Dendritic cell treated with granulocyte-macrophage colony-stimulating factor and Interleukin-4, amounts not matched to agents 40 ng/mL and 50 ng/mL, for 4 days (primary cell): ENCODE results near the gene CTNNA3.
"Not testable (repeated sequence)": the region's sequence is repeated elsewhere in the genome, so short reads cannot be mapped to it uniquely, and the experiment has no call there.

Source experiments
- H3K27ac Mint-ChIP-seq: one replicate; pipeline ENCODE4 v1.8.0; 2022; ENCODE audit warnings: mild to moderate bottlenecking, mixed read lengths
- H3K27me3 Mint-ChIP-seq: one replicate; pipeline ENCODE4 v1.8.0; 2022; ENCODE audit warnings: mild to moderate bottlenecking, mixed read lengths
- H3K36me3 Mint-ChIP-seq: one replicate; pipeline ENCODE4 v1.8.0; 2022; ENCODE audit warnings: low read depth, mixed read lengths
- H3K4me1 Mint-ChIP-seq: one replicate; pipeline ENCODE4 v1.8.0; 2022; ENCODE audit warnings: low read depth, mixed read lengths
- H3K4me3 Mint-ChIP-seq: one replicate; pipeline ENCODE4 v1.8.0; 2022; ENCODE audit warnings: mild to moderate bottlenecking, moderate library complexity, mixed read lengths
- H3K9me3 Mint-ChIP-seq: one replicate; pipeline ENCODE4 v1.8.0; 2022; ENCODE audit warnings: mixed read lengths
- intact Hi-C: fragments of 100-400 bp; cut with micrococcal nuclease; formaldehyde crosslinking; loops from one replicate; pipeline ENCODE4 v1.15.0; 2022

CTNNA3 gene

GRCh38 chr10:67230680-67231500 lies 465.1 kb downstream of the CTNNA3 start:
- H3K36me3 Mint-ChIP-seq, H3K4me3 Mint-ChIP-seq, H3K27ac Mint-ChIP-seq, H3K27me3 Mint-ChIP-seq, intact Hi-C loops, H3K4me1 Mint-ChIP-seq: not testable (repeated sequence)
- H3K9me3 Mint-ChIP-seq, result peaks cover 31% of the 10 kb centered on the region

- Mint-ChIP-seq H3K27me3 (peaks cover 1% of the 10 kb centered on the region), H3K9me3 (peaks cover 49% of the 10 kb centered on the region), H3K4me1 (no peaks in the 10 kb centered on the region), H3K36me3 (no peaks in the 10 kb centered on the region), H3K27ac (no peak overlapping the region), H3K4me3 (no peak overlapping the region)
- intact Hi-C loops, result no loop called here
Measured at GRCh38 chr10:67225226-67225625, 470.8 kb downstream of the CTNNA3 start.

- H3K4me3 Mint-ChIP-seq, result no peak overlapping the region
- intact Hi-C loops, result no loop called here
- no peak overlapping the region for H3K27ac Mint-ChIP-seq
- no peaks in the 10 kb centered on the region for H3K36me3 Mint-ChIP-seq
- H3K9me3 Mint-ChIP-seq, result peaks cover 43% of the 10 kb centered on the region
- no peaks in the 10 kb centered on the region for H3K4me1 Mint-ChIP-seq
- no peaks in the 10 kb centered on the region for H3K27me3 Mint-ChIP-seq
Measured at GRCh38 chr10:67224553-67224952, 471.4 kb downstream of the CTNNA3 start.

DNA sequence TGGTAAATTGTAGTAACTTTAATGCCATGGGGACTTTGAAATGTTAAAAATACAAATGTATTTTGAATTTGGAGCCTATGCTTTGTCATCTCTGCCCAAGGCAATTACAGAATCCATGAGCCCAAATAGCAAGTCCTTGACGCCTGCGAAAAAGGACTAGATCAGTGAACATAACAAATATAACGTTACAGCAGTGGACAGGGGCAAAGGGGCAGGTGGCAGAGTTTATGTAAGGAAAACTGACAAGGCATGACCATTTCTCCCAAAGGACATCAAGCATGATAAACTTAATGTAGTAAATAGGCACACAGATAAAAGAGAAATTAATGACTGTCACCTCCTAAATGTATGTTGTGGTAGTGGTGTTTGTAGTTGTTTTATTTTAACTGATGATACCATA lies 473.1 kb downstream of the CTNNA3 start:
- Mint-ChIP-seq H3K4me3 (no peak overlapping the region), H3K27ac (no peak overlapping the region), H3K4me1 (no peaks in the 10 kb centered on the region), H3K27me3 (no peaks in the 10 kb centered on the region), H3K36me3 (no peaks in the 10 kb centered on the region), H3K9me3 (peaks cover 37% of the 10 kb centered on the region)
- intact Hi-C loops, result no loop called here

DNA sequence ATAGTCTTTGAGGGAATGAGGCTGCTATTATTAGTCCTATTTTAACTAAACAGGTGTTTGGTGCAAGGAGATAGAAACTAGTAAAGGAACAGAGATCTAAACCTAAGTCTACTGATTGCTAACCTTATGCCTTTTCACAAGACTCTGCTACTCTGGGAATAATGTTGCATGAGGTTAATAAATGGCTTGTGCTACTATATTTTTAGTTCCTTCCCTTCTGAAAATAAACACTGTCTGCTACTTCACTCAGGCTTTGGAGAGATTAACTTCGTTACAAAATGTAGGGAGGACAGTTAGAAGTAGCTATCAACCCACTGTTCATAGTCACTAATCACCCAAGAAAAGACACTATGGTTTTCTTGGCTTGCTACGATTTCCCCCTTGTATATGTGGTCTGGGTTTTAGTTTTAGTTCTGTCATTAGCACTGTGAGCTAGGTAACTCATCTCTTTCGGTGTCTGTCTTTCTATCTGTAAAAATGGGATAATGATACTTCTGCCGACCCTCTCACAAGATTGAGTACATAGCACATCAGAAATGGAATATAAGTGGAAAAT lies 474.0 kb downstream of the CTNNA3 start:
- no peaks in the 10 kb centered on the region for H3K27me3 Mint-ChIP-seq
- H3K36me3 Mint-ChIP-seq, result no peaks in the 10 kb centered on the region
- H3K4me1 Mint-ChIP-seq, result no peaks in the 10 kb centered on the region
- H3K4me3 Mint-ChIP-seq, result no peak overlapping the region
- peaks cover 28% of the 10 kb centered on the region for H3K9me3 Mint-ChIP-seq
- intact Hi-C loops, result no loop called here
- no peak overlapping the region for H3K27ac Mint-ChIP-seq

DNA sequence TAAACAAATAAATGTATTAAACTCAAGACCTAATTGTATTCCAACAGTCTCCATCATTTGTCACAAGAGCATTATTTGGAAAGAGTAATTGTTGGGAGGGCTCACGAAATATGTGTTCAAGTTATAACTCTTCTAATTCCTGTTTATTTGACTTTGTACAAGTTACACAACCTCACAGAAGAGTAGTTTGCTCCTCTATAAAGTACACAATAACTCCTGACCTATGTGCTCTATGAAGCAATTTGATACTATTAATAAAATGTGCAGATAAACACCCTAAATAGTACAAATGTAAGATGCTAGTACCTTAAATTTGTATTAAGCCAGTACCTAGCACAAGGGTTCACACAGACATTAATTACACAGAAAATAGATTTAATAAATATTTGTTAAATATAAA lies 484.3 kb downstream of the CTNNA3 start:
- H3K9me3 Mint-ChIP-seq, result no peaks in the 10 kb centered on the region
- H3K27ac Mint-ChIP-seq, result no peak overlapping the region
- no peaks in the 10 kb centered on the region for H3K36me3 Mint-ChIP-seq
- intact Hi-C loops, result no loop called here
- no peaks in the 10 kb centered on the region for H3K4me1 Mint-ChIP-seq
- H3K4me3 Mint-ChIP-seq, result no peak overlapping the region
- H3K27me3 Mint-ChIP-seq, result no peaks in the 10 kb centered on the region

GRCh38 chr10:67207923-67208322 lies 488.1 kb downstream of the CTNNA3 start:
- H3K36me3 Mint-ChIP-seq, H3K9me3 Mint-ChIP-seq, H3K27me3 Mint-ChIP-seq, H3K4me1 Mint-ChIP-seq, H3K4me3 Mint-ChIP-seq, intact Hi-C loops, H3K27ac Mint-ChIP-seq: not testable (repeated sequence)

DNA sequence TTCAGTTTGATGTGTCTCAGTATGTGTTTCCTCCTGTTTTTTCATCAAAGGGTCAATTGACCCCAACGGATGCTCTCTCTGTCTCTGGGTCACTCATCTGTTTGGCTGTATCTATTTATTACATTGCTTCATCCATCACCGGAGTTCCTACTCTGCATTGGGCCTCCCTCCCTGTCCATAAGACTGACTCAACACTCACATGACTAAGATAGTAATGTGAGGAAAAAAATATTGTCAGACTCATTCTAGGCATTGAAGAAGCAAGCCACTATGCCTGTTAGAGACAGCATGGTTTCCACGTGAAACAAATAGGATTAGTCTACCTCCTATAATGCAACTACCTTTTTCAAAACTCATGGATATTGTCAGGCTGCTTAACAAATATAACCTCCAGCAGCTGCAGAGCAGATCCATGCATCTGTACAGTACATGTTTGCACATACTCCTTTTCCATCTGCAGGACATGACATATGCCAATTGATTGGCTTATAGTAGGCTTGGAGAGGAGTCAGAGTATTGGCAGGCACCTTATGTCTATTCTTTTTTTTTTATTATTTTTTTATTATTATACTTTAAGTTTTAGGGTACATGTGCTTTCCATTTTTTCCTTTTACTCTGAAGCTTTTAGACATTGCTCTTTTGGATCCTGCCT lies 495.0 kb downstream of the CTNNA3 start:
- Mint-ChIP-seq H3K4me3 (no peak overlapping the region), H3K36me3 (no peaks in the 10 kb centered on the region), H3K27ac (no peak overlapping the region), H3K9me3 (peaks cover 9% of the 10 kb centered on the region), H3K4me1 (peaks cover 5% of the 10 kb centered on the region), H3K27me3 (no peaks in the 10 kb centered on the region)
- intact Hi-C loops, result no loop called here

DNA sequence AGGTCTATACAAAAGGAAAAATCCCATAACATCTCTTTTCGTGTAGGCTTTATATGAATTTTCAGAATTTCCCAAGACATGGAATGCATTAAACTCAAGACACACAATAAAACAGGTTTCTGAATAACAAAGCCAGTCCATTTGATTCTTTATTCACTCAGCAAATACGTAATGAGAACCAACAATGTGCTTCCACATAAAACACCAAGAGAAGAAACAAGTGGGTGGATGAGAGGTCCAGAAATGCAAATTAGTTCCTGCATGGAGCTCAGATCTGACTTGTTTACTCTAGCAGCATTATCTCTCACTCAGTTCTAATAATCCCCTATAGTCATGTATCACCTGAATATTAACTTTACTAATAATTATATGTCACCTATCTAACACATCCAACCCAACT lies 520.6 kb downstream of the CTNNA3 start:
- Mint-ChIP-seq H3K36me3 (no peaks in the 10 kb centered on the region), H3K27me3 (no peaks in the 10 kb centered on the region), H3K27ac (no peak overlapping the region), H3K9me3 (peaks cover 3% of the 10 kb centered on the region), H3K4me1 (no peaks in the 10 kb centered on the region), H3K4me3 (no peak overlapping the region)
- intact Hi-C loops, result no loop called here

DNA sequence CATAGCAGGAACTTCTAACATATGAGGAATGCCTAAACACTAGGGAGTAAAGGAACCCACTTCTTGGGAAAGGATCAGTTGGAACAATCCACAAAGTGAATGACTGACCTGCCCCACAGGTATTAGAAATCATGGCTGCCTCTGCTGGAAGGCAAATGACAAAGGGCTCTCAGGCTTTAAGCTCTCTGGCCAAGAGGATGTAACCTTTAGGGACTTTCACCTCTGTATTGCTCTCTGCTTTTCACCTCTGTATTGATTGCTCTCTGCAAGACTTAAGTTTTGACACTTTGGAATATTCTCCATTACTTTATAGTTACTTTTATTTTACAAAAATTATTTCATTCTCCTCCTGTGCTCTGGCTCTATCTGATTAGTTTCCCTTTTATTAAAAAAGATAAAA lies 522.2 kb downstream of the CTNNA3 start:
- Mint-ChIP-seq H3K4me1 (no peaks in the 10 kb centered on the region), H3K9me3 (peaks cover 17% of the 10 kb centered on the region), H3K4me3 (no peak overlapping the region), H3K27me3 (no peaks in the 10 kb centered on the region), H3K27ac (no peak overlapping the region), H3K36me3 (no peaks in the 10 kb centered on the region)
- intact Hi-C loops, result no loop called here

DNA sequence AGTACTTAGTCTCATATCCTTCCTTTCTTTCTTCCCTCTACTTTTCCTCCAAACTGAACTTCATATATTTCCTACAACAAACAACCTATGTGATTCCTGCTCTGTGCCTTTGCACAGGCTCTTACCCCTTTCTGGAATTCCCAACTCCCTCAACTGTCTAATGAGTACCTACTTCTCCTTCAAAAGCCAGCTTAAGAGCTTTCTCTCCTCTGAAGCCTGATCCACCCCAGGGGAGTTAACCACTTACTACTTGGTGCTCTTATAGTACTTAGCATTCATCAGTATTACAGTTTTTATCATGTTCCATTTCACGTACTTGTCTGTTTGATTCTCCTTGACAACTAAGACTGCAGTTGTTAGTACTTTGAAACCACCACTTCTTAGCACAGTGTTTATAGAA lies 524.0 kb downstream of the CTNNA3 start:
- H3K27me3 Mint-ChIP-seq, result no peaks in the 10 kb centered on the region
- intact Hi-C loops, result no loop called here
- H3K4me1 Mint-ChIP-seq, result no peaks in the 10 kb centered on the region
- peaks cover 29% of the 10 kb centered on the region for H3K9me3 Mint-ChIP-seq
- H3K27ac Mint-ChIP-seq, result no peak overlapping the region
- no peaks in the 10 kb centered on the region for H3K36me3 Mint-ChIP-seq
- H3K4me3 Mint-ChIP-seq, result no peak overlapping the region

GRCh38 chr10:67156239-67156638 lies 539.8 kb downstream of the CTNNA3 start:
- intact Hi-C loops, result no loop called here
- no peak overlapping the region for H3K4me3 Mint-ChIP-seq

GRCh38 chr10:67151471-67151870 lies 544.5 kb downstream of the CTNNA3 start:
- intact Hi-C loops, result no loop called here
- Mint-ChIP-seq H3K9me3 (peaks cover 8% of the 10 kb centered on the region), H3K27me3 (no peaks in the 10 kb centered on the region), H3K36me3 (no peaks in the 10 kb centered on the region), H3K4me1 (no peaks in the 10 kb centered on the region), H3K4me3 (no peak overlapping the region), H3K27ac (no peak overlapping the region)

More at GRCh38 chr10:67156239-67156638, 539.8 kb downstream of the CTNNA3 start:
- Mint-ChIP-seq H3K9me3 (peaks cover 30% of the 10 kb centered on the region), H3K27ac (no peak overlapping the region), H3K27me3 (no peaks in the 10 kb centered on the region), H3K36me3 (no peaks in the 10 kb centered on the region), H3K4me1 (no peaks in the 10 kb centered on the region)

- Mint-ChIP-seq H3K4me1 (no peaks in the 10 kb centered on the region), H3K27me3 (no peaks in the 10 kb centered on the region), H3K9me3 (no peaks in the 10 kb centered on the region), H3K36me3 (no peaks in the 10 kb centered on the region), H3K27ac (no peak overlapping the region), H3K4me3 (no peak overlapping the region)
- intact Hi-C loops, result no loop called here
Measured at GRCh38 chr10:67144530-67144929, 551.5 kb downstream of the CTNNA3 start.
